Endodermal cell (in vitro differentiated cells): ENCODE measurements around the gene ARHGEF37. TPM values are rescaled to one million over a fixed set of nuclear protein-coding genes. Genes with fewer than 3 reads are reported as not detected.

ENCODE experiments used
- DNase-seq: peaks from one replicate; pipeline ENCODE4 v3.0.0-alpha.2; 2017
- H3K27ac ChIP-seq: 2 replicates; pipeline ENCODE4 v1.5.1; 2013; ENCODE audit warnings: mild to moderate bottlenecking, low read depth, low read length, moderate library complexity
- H3K27me3 ChIP-seq: 2 replicates; pipeline ENCODE4 v1.6.1; 2013; ENCODE audit warnings: mild to moderate bottlenecking, low read length, moderate library complexity; ENCODE audit not compliant: insufficient read depth, control insufficient read depth, poor library complexity, severe bottlenecking
- H3K36me3 ChIP-seq: 2 replicates; pipeline ENCODE4 v1.7.0; 2013; ENCODE audit warnings: mild to moderate bottlenecking, low read length, moderate library complexity; ENCODE audit not compliant: control insufficient read depth, insufficient read depth
- H3K4me1 ChIP-seq: one replicate; pipeline ENCODE4 v1.7.0; 2013; ENCODE audit warnings: low read length; ENCODE audit not compliant: control insufficient read depth, insufficient read depth
- H3K4me3 ChIP-seq: 2 replicates; pipeline ENCODE4 v1.5.1; 2013; ENCODE audit warnings: mild to moderate bottlenecking, low read length, moderate library complexity
- H3K9ac ChIP-seq: 2 replicates; pipeline ENCODE4 v1.6.1; 2013; ENCODE audit warnings: mild to moderate bottlenecking, low read length, moderate library complexity; ENCODE audit not compliant: poor library complexity, severe bottlenecking; ENCODE audit errors: extremely low read depth
- H3K9me3 ChIP-seq: 2 replicates; pipeline ENCODE4 v1.6.1; 2013; ENCODE audit warnings: mild to moderate bottlenecking, low read length, moderate library complexity; ENCODE audit not compliant: control insufficient read depth
- H3K27ac Mint-ChIP-seq: 2 replicates; pipeline ENCODE4 v1.8.0; 2020; ENCODE audit warnings: mixed read lengths
- H3K27me3 Mint-ChIP-seq: 2 replicates; pipeline ENCODE4 v1.8.0; 2021; ENCODE audit warnings: mild to moderate bottlenecking, mixed read lengths; ENCODE audit not compliant: insufficient read depth
- H3K36me3 Mint-ChIP-seq: 2 replicates; pipeline ENCODE4 v1.8.0; 2020; ENCODE audit warnings: low read depth, mixed read lengths
- H3K4me1 Mint-ChIP-seq: 2 replicates; pipeline ENCODE4 v1.8.0; 2020; ENCODE audit warnings: mixed read lengths
- H3K4me3 Mint-ChIP-seq: 2 replicates; pipeline ENCODE4 v1.8.0; 2020; ENCODE audit warnings: mild to moderate bottlenecking, moderate library complexity, mixed read lengths
- H3K9me3 Mint-ChIP-seq: 2 replicates; pipeline ENCODE4 v1.8.0; 2020; ENCODE audit warnings: mild to moderate bottlenecking, mixed read lengths
- CTCF ChIP-seq: fragments of 200-600 bp; sonication (generic); conservative IDR thresholded peaks from 2 replicates; pipeline ENCODE4 v1.5.0; 2021; ENCODE audit warnings: antibody characterized with exemption, mild to moderate bottlenecking
- WGBS, 2 experiments: methylation state at CpG; one replicate each; pipeline versions ENCODE4 v1.1.5 to v1.1.7; 2013; ENCODE audit warnings: missing lambda C conversion rate in 2 of 2, mixed read lengths in 1 of 2; ENCODE audit not compliant: insufficient coverage in 1 of 2, insufficient read length in 1 of 2; 5-methylcytosine and 5-hydroxymethylcytosine counted together
- total RNA-seq, 2 donors: library from RNA; stranded (reverse); fragmentation: NEBNext Ultra II Directional in 1 of 2; extraction: Animal tissue kit (Norgen Biotek cat#: 25700) in 1 of 2; gene quantifications; 2 replicates in 1 of 2; 3 replicates in 1 of 2; pipeline ENCODE4 v1.2.1, GENCODE V29; 2021

The ARHGEF37 gene
- total RNA-seq, 2 donors from 2014 or later, result 0.57 to 0.93 TPM

DNA sequence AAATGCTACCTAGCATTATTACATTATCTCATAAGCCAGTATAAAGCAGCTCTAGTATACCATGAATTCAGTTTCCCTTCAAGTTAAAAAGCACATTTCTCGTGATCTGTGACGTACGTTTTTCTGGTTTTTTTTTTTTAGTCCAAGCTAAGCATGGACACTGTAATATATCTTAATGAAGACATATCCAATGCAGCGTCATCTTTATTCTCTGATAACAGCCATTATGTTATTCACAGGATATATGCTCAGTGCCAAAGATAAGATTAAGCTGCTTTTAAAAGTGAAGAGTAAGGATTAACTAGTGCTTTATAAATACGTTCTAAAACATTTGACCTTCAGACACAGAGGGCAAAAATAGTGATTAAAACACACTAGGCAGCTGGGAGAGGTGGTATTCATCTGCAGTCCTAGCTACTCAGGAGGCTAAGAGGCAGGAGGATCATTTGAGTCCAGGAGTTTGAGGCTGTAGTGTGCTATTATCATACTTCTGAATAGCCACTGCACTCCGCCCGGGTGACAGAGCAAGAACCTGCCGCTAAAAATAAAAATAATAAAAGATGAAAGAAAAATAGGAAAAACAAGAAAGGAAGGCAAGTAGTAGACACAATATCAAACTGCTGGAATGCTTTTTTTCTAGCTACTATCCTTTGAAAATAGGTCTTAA lies 37.8 kb upstream of the ARHGEF37 start:
- Mint-ChIP-seq H3K36me3 (peaks cover 59% of the 10 kb centered on the region), H3K9me3 (no peaks in the 10 kb centered on the region), H3K27me3 (no peaks in the 10 kb centered on the region), H3K4me3 (no peak overlapping the region), H3K4me1 (peaks cover 20% of the 10 kb centered on the region), H3K27ac (peak overlapping the region; percentile 28)
- Histone ChIP-seq H3K9me3 (no peaks in the 10 kb centered on the region), H3K9ac (no peak overlapping the region), H3K36me3 (peaks cover 80% of the 10 kb centered on the region), H3K27ac (no peak overlapping the region), H3K4me3 (no peak overlapping the region), H3K27me3 (no peaks in the 10 kb centered on the region), H3K4me1 (peaks cover 10% of the 10 kb centered on the region)
- WGBS, 2 experiments, result 94 to 96% methylated on average over 7 to 8 of the region's 8 CpGs
- no peak for TF ChIP-seq CTCF
- DNase-seq, result no peak

DNA sequence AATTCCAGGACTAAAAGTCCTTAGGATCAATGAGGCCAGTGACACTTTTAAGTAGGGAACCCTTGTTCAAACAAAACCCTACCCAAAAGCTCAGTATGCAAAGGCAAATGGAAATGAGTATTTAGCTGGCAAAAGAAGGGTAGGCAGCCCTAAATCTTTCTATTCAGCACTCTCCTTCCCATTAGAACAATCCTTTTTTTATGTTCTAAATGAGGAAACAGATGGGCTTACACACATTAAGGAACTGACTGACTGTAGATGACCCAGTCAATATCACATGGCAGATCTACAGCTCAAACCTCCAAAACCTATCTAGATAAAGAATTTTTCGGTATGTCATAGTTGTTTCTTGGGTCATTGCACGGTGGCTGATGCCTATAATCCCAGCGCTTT lies 37.3 kb upstream of the ARHGEF37 start:
- no peaks in the 10 kb centered on the region for H3K27me3 Mint-ChIP-seq
- Histone ChIP-seq H3K4me1 (peaks cover 10% of the 10 kb centered on the region), H3K9me3 (no peaks in the 10 kb centered on the region), H3K4me3 (no peak overlapping the region), H3K9ac (no peak overlapping the region), H3K36me3 (peaks cover 83% of the 10 kb centered on the region), H3K27me3 (no peaks in the 10 kb centered on the region), H3K27ac (no peak overlapping the region)
- H3K27ac Mint-ChIP-seq, result peak overlapping the region; percentile 28
- WGBS, 2 experiments, result 91 to 100% methylated on average over 1 to 3 of the region's 3 CpGs
- H3K36me3 Mint-ChIP-seq, result peaks cover 63% of the 10 kb centered on the region
- no peaks in the 10 kb centered on the region for H3K9me3 Mint-ChIP-seq
- no peak overlapping the region for H3K4me3 Mint-ChIP-seq
- TF ChIP-seq CTCF, result no peak
- H3K4me1 Mint-ChIP-seq, result peaks cover 22% of the 10 kb centered on the region
- DNase-seq, result no peak

DNA sequence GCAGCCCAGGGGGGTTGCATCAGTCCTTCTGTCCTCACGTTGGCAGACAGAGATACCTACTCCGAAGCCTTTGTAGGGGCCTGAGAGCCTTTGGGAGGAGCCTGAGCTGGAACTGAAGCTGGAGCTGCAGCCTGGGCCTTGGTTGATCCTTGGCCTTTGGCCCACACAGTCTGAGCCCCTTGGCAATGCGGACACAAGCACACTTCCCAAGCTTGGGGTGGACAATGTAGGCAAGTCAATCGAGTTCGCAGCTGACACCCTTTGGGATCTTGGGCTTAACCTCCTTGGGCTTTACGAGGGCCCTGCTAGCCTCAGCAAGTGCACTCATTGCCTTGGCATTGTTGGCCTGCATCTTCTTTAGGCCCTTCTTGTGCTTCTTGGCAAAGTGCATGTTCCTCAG lies 36.0 kb upstream of the ARHGEF37 start:
- Mint-ChIP-seq H3K27ac (peak overlapping the region; percentile 61), H3K27me3 (no peaks in the 10 kb centered on the region), H3K9me3 (no peaks in the 10 kb centered on the region), H3K4me3 (no peak overlapping the region), H3K4me1 (peaks cover 26% of the 10 kb centered on the region), H3K36me3 (peaks cover 67% of the 10 kb centered on the region)
- DNase-seq, result no peak
- H3K4me3 ChIP-seq, result no peak overlapping the region
- no peaks in the 10 kb centered on the region for H3K9me3 ChIP-seq
- 93 to 100% methylated on average over 4 to 6 of the region's 6 CpGs for WGBS, 2 experiments
- H3K36me3 ChIP-seq, result peaks cover 79% of the 10 kb centered on the region
- no peak overlapping the region for H3K27ac ChIP-seq
- no peaks in the 10 kb centered on the region for H3K27me3 ChIP-seq
- TF ChIP-seq CTCF, result no peak
- peaks cover 10% of the 10 kb centered on the region for H3K4me1 ChIP-seq
- no peak overlapping the region for H3K9ac ChIP-seq
